H1 (cell line): ENCODE data around the gene CASK.

Experiments used
- EP300 ChIP-seq, 2 experiments: IDR thresholded peaks; 1 replicate in 1 of 2; 2 replicates in 1 of 2; pipeline ENCODE4 v1.6.1; 2011 to 2012; ENCODE audit warnings: low read depth in 2 of 2, low read length in 2 of 2, mild to moderate bottlenecking in 2 of 2, borderline replicate concordance in 1 of 2, inconsistent platforms in 1 of 2, moderate library complexity in 1 of 2
- EZH2 ChIP-seq: fragments of 200-600 bp; sonication (generic); IDR thresholded peaks from 2 replicates; pipeline ENCODE4 v1.7.1; 2012; ENCODE audit warnings: low read depth, mild to moderate bottlenecking, moderate library complexity, low read length, inconsistent platforms; ENCODE audit not compliant: severe bottlenecking
- POLR2AphosphoS5 ChIP-seq: IDR thresholded peaks from 2 replicates; pipeline ENCODE4 v1.6.1; 2011; ENCODE audit warnings: low read depth, low read length
- TF ChIP-seq, protein P1 (sequence below), 3 experiments: IDR thresholded peaks; 1 replicate in 2 of 3; 2 replicates in 1 of 3; pipeline versions ENCODE4 v1.5.1 to v1.6.1; 2011; ENCODE audit warnings: low read length in 3 of 3, mild to moderate bottlenecking in 3 of 3, inconsistent platforms in 2 of 3, low read depth in 1 of 3, moderate library complexity in 1 of 3; ENCODE audit not compliant: insufficient read depth in 1 of 3; ENCODE audit errors: control extremely low read depth in 1 of 3

DNA sequence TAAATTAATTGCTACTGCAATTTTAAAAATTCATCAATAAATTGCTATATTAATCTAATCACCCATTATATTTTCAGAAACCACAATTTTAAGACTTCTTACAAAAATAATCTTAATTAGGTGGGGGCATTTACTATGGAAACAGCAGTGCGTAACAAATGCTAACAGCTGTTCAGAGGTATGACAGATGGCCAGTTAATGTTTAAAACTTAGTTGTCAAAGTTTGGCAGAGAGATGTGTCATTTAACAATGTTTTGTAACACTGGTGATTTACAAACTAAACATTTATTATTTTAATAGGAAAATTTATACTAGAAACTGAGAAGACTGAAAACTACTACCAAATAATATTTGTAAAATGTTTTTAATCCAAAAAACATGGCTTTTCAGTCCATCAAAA, 319.8 kb downstream of the CASK start:
- TF ChIP-seq, protein P1, sequence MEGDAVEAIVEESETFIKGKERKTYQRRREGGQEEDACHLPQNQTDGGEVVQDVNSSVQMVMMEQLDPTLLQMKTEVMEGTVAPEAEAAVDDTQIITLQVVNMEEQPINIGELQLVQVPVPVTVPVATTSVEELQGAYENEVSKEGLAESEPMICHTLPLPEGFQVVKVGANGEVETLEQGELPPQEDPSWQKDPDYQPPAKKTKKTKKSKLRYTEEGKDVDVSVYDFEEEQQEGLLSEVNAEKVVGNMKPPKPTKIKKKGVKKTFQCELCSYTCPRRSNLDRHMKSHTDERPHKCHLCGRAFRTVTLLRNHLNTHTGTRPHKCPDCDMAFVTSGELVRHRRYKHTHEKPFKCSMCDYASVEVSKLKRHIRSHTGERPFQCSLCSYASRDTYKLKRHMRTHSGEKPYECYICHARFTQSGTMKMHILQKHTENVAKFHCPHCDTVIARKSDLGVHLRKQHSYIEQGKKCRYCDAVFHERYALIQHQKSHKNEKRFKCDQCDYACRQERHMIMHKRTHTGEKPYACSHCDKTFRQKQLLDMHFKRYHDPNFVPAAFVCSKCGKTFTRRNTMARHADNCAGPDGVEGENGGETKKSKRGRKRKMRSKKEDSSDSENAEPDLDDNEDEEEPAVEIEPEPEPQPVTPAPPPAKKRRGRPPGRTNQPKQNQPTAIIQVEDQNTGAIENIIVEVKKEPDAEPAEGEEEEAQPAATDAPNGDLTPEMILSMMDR (IDR thresholded peaks at IDR 0.05; ENCODE audit: control extremely low read depth in 1 of 3, insufficient read depth in 1 of 3, low read depth in 1 of 3, low read length in 3 of 3), result no peak
- no peak for TF ChIP-seq POLR2AphosphoS5
- no peak for TF ChIP-seq EP300 (IDR thresholded peaks at IDR 0.05; ENCODE audit: borderline replicate concordance in 1 of 2, low read depth in 2 of 2, low read length in 2 of 2)
- TF ChIP-seq EZH2, result no peak
